ENCODE data around the gene ELAVL3.

The ELAVL3 gene

DNA sequence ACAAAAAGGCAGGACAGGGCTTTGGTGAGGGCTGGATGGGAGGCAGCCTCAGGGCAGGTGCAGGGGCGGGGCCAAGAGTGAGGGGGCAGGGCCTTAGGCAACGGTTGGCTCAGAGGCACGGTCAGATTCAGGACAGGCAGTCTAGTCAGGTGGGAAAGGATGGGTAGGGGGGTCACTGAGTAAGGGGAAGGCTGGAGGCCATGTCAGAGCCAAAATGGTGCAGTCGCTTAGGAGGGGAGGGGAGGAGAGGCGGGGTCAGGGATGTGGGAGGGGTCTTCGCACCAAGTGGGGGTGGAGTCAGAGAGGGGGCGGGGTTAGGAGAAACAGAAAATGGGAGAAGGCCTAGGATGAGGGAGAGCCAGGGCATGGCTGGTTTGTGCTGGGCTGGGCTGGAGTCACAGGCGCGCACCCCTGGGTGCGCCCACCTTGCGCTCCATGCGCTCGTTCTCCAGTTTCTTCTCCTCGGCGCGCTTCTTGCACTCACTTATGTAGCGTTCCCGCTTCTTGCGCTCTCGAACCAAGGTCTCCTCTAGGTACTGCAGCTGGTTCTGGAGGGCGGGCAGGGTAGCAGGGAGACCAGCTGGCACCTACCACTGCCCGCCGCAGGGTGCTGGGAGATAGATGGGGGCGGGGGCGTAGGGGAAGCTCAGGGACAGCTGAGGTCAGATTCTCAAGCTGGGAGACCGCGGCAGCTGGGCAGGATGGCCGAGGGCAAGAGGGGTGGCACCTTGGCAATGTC is 55.0 kb downstream of the ELAVL3 start:
- DNase-seq (ENCODE audit: insufficient read length, low spot score) (no peak), FAIRE-seq (no peak)
- TF ChIP-seq SPI1 (IDR thresholded peaks at IDR 0.05; ENCODE audit: low read depth, low read length) (no peak), TAF1 (IDR thresholded peaks at IDR 0.05; ENCODE audit: low read depth, low read length) (no peak), POLR2AphosphoS5 (IDR thresholded peaks at IDR 0.05; ENCODE audit: low read depth, low read length) (no peak), POLR2A (IDR thresholded peaks at IDR 0.05; ENCODE audit: low read depth, low read length) (no peak), POU2F2 (IDR thresholded peaks at IDR 0.05; ENCODE audit: low read depth, low read length) (no peak), PAX5 (IDR thresholded peaks at IDR 0.05; ENCODE audit: insufficient read depth, low read length, severe bottlenecking) (no peak)

DNA sequence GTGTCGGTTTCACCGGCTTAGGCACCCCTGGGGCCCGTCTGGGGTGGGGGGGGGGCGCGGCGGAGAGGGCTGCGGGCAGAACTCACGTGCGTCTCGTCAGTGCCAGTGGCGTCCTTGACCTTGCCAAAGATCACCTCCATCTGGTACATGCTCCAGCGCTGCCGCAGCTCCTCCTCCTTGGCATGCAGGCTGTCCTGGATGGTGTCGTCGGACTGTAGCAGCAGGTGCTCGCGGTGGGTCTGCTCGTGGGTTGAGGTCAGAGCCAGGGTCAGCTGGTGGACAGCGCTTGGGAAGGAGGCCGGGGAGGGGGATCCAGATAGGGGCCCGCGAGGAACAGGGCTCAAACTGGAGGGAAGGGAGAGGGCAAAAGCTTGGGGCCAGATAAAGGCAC is 57.1 kb downstream of the ELAVL3 start:
- DNase-seq (ENCODE audit: insufficient read length, low spot score) (no peak), FAIRE-seq (no peak)
- TF ChIP-seq SPI1 (IDR thresholded peaks at IDR 0.05; ENCODE audit: low read depth, low read length): no peak
- no peak for TF ChIP-seq PAX5 (IDR thresholded peaks at IDR 0.05; ENCODE audit: insufficient read depth, low read length, severe bottlenecking)
- TF ChIP-seq POLR2AphosphoS5 (IDR thresholded peaks at IDR 0.05; ENCODE audit: low read depth, low read length): no peak
- no peak for TF ChIP-seq TAF1 (IDR thresholded peaks at IDR 0.05; ENCODE audit: low read depth, low read length)
- TF ChIP-seq POU2F2 (IDR thresholded peaks at IDR 0.05; ENCODE audit: low read depth, low read length): no peak

DNA sequence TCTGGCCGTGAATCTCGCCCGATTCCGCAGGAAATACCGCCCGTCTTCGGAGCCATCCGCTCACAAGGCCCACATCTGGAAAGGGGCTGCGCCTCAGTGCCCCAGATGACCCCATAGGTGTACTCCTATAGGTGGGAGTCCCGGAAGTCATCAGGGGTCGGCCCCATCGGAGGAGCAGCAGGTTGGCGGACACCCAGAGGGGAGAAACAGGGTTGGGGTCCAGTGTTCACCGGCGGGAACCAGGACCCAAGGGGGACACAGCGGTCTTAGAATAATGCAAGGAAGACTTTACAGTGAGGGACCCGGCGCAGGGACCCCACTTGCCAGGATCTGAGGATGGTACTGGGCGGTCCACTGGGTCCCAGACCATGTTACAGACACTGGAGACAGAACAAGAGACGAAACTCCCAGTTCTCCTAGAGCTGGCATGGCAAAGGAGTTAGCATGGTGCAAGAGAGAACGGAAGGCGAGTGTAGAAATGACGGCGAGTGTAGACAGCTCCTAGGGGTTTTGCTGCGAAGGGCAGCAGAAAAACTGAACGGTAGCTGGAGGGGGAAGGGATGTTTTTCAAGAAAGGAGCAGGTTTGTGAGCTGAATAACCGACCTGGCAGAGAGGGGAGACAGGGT is 57.6 kb downstream of the ELAVL3 start:
- FAIRE-seq (no peak), DNase-seq (ENCODE audit: insufficient read length, low spot score) (no peak)
- TF ChIP-seq POLR2A (IDR thresholded peaks at IDR 0.05; ENCODE audit: low read depth, low read length): no peak
- TF ChIP-seq POLR2AphosphoS5 (IDR thresholded peaks at IDR 0.05; ENCODE audit: low read depth, low read length): no peak
- TF ChIP-seq PAX5 (IDR thresholded peaks at IDR 0.05; ENCODE audit: insufficient read depth, low read length, severe bottlenecking): no peak
- TF ChIP-seq SPI1 (IDR thresholded peaks at IDR 0.05; ENCODE audit: low read depth, low read length): no peak
- no peak for TF ChIP-seq TAF1 (IDR thresholded peaks at IDR 0.05; ENCODE audit: low read depth, low read length)
- no peak for TF ChIP-seq POU2F2 (IDR thresholded peaks at IDR 0.05; ENCODE audit: low read depth, low read length)

GRCh38 chr19:11422163-11423065 is 58.4 kb downstream of the ELAVL3 start:
- TF ChIP-seq SPI1 (IDR thresholded peaks at IDR 0.05; ENCODE audit: low read depth, low read length): no peak
- no peak for TF ChIP-seq POLR2AphosphoS5 (IDR thresholded peaks at IDR 0.05; ENCODE audit: low read depth, low read length)
- no peak for TF ChIP-seq TAF1 (IDR thresholded peaks at IDR 0.05; ENCODE audit: low read depth, low read length)
- TF ChIP-seq POLR2A (IDR thresholded peaks at IDR 0.05; ENCODE audit: low read depth, low read length): no peak
- no peak for TF ChIP-seq POU2F2 (IDR thresholded peaks at IDR 0.05; ENCODE audit: low read depth, low read length)
- no peak for TF ChIP-seq PAX5 (IDR thresholded peaks at IDR 0.05; ENCODE audit: insufficient read depth, low read length, severe bottlenecking)
- DNase-seq (ENCODE audit: insufficient read length, low spot score): peak; percentile 80
- peak; percentile 97 for FAIRE-seq

DNA sequence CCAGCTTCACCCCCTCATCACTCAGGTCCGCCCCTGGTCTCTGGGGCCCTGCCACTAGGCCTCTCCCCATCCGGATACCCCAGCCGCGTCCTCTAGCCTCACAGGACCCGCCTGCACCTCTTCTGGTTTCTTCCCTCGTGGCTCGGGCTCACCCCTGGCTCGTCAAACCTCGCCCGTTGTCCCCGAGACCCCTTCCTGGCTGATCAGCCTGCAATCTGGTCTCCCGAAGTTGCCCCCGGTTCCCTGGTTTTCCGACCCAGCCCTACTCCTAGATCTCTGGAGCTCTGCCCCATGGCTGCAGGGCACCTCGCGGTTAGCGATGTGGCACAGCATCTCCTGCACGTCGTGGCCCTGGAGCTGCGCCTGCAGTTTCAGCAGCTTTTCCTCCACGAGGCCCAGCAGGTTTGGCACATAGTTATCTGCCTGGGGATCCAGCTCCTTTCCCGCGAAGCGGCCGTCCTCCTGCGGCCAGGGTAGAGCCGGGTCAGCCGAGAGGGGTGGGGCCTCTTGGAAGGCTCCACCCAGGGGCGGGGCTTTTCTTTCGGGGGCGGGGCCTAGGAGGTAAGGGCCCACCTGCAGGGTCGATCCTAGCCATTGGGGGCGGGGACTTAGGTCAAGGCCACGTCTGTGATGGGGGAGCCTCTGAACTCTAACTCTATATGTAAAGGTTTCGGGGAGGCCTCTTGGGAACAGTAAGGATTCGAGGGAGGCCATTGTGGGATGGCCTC is 59.3 kb downstream of the ELAVL3 start:
- DNase-seq (ENCODE audit: insufficient read length, low spot score): no peak
- TF ChIP-seq POLR2A (IDR thresholded peaks at IDR 0.05; ENCODE audit: low read depth, low read length): no peak
- no peak for TF ChIP-seq PAX5 (IDR thresholded peaks at IDR 0.05; ENCODE audit: insufficient read depth, low read length, severe bottlenecking)
- TF ChIP-seq SPI1 (IDR thresholded peaks at IDR 0.05; ENCODE audit: low read depth, low read length): no peak
- TF ChIP-seq TAF1 (IDR thresholded peaks at IDR 0.05; ENCODE audit: low read depth, low read length): no peak
- TF ChIP-seq POU2F2 (IDR thresholded peaks at IDR 0.05; ENCODE audit: low read depth, low read length): no peak
- no peak for TF ChIP-seq POLR2AphosphoS5 (IDR thresholded peaks at IDR 0.05; ENCODE audit: low read depth, low read length)
- FAIRE-seq: peak; percentile 78

DNA sequence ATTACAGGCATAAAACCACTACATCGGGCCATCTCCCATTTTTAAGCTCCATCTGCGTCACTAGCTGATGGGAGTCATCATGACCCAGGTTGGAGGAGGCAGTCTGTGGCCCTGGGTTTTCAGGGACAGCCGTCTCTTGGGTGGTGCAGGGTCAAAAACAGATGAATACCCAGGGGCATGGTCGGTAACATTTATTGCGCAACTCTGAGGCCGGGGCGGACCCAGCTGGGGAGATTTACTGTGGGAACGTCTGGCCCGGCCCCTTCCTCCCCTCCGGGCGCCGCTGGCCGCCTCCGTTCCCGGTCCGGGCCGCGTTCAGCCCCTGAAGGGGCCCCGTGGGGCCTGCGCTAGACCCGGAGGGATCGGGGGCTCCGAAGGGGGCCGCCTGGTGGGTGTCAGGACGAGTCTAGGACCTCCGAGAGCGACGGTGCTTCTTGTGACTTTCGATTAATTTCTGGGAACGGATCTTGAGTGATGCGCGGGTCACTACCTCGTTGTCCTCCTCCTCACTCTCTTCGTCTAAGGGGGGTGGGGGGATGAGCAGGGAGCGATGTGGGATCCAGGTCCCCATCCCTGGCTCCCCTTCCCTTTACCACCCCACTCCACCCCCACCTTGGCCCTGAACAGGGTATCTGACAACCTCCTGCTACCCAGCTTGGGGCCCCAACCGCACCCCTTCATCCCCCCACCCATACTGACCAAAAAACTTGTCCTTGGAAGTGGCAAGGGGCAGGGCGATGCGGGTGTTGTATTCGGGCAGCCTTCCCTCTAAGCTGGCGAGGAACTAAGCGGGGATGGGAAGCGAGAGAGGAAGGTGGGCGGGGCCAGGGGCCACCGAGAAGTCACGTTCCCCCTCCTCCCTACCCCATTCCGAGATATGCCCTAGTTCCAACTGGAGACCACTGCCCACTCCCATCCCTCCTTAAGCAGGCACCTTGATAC is 60.1 kb downstream of the ELAVL3 start:
- FAIRE-seq (peak; percentile 13), DNase-seq (ENCODE audit: insufficient read length, low spot score) (no peak)
- TF ChIP-seq TAF1 (IDR thresholded peaks at IDR 0.05; ENCODE audit: low read depth, low read length) (no peak), POLR2AphosphoS5 (IDR thresholded peaks at IDR 0.05; ENCODE audit: low read depth, low read length) (no peak), SPI1 (IDR thresholded peaks at IDR 0.05; ENCODE audit: low read depth, low read length) (no peak), POLR2A (IDR thresholded peaks at IDR 0.05; ENCODE audit: low read depth, low read length) (no peak), POU2F2 (IDR thresholded peaks at IDR 0.05; ENCODE audit: low read depth, low read length) (no peak), PAX5 (IDR thresholded peaks at IDR 0.05; ENCODE audit: insufficient read depth, low read length, severe bottlenecking) (no peak)

DNA sequence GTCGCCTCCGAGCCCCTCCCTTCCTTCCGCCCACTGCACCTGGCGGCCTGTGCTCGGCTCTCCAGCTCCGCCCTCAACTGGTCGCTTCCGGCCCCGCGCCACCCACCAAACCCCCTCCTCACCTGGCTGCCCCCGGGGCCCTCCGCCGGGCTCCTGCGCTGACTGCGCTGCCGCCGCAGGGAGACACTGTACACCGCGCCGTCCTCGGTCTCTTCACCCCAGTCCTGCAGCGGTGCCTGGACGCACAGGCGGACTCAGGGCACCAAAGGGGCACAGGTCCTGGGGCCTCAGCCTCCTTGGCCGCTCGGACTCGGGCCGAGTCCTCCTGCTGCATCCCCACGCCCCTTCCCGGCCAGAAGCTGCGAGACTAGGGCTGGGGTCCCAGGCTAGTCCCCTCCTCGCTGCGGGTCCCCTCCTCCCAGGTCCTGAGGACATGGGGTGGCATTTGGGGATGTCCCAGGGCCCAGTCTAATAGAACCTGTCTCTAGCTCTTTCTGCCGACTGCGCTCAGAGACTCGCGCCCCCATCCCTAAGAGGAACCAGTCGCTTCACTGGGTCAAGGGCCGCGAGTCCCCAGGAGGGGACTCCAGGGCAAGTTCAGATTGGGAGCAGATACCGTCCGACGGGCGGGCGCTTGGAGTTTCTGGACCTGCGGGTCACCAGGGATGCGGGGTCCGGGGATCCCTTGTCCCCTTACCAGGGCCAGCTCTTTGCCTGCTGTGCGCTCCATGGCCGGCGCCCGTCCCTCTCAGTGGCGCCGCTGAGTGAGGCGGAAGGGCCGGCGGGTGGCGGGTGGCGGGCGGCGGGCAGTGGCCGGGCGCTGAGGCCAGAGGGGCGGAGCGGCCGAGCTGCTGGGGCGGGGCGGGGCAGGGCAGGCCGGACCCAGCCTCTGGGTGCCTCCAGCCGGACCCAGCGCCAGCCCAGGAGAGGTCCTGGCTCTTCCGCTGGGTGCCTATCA is 62.0 kb downstream of the ELAVL3 start, which contains the start of gene RGL3:
RGL3 (minus strand) TSS at position 766 of the 958 bp plus-strand sequence; CDS start at position 730, 36 bp downstream.
- DNase-seq (ENCODE audit: insufficient read length, low spot score) (no peak), FAIRE-seq (no peak)

More for the DNA sequence above, 62.0 kb downstream of the ELAVL3 start, which contains the start of gene RGL3:
- TF ChIP-seq TAF1 (IDR thresholded peaks at IDR 0.05; ENCODE audit: low read depth, low read length): no peak
- TF ChIP-seq PAX5 (IDR thresholded peaks at IDR 0.05; ENCODE audit: insufficient read depth, low read length, severe bottlenecking): no peak
- no peak for TF ChIP-seq POLR2A (IDR thresholded peaks at IDR 0.05; ENCODE audit: low read depth, low read length)
- TF ChIP-seq POLR2AphosphoS5 (IDR thresholded peaks at IDR 0.05; ENCODE audit: low read depth, low read length): no peak
- TF ChIP-seq SPI1 (IDR thresholded peaks at IDR 0.05; ENCODE audit: low read depth, low read length): no peak
- TF ChIP-seq POU2F2 (IDR thresholded peaks at IDR 0.05; ENCODE audit: low read depth, low read length): no peak

All from GM12891 (cell line).